ENCODE measurements around the gene FYB1. TPM values are rescaled to one million over a fixed set of nuclear protein-coding genes. Genes with fewer than 3 reads are reported as not detected.

FYB1 gene
- total RNA-seq, 1 experiment from 2014 or later, result 0.46 TPM

DNA sequence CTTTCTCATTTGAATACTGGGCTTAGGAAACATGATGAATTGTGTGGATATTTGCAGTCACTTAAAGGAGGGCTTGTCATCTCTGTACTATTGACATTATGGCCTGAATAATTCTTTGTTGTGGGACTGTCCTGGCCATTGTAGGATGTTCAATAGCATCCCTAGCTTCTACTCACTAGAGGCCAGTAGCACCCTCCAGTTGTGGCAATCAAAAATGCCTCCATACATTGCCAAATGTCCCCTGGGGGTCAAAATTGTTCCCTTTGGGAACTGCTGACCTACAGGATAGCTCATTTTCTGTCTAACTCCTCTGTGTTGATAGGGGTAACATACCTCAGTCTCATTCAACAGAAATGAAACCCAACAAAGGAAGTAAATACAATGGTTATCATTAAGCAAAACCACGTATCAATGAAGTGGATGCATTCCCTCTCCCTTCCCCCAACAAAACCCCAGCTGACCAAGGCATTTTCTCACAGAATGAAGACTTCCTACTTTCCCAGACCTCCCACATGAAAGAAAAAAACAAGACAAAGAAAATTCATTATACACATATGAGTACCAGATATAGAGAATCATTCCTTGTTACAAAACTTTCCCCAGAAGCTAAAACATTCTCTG is 18.1 kb downstream of the FYB1 start:
- Histone ChIP-seq H3K4me3 (ENCODE audit: low read depth in 2 of 2, low read length in 2 of 2) (no peak overlapping the region), H3K9me3 (ENCODE audit: control insufficient read depth, insufficient read depth, low read depth, low read length) (no peaks in the 10 kb centered on the region), H3K27ac (ENCODE audit: low read length) (no peak overlapping the region), H3K4me1 (ENCODE audit: control insufficient read depth, insufficient read depth, low read length) (no peaks in the 10 kb centered on the region), H3K27me3 (ENCODE audit: control insufficient read depth, insufficient read depth, low read length) (peaks cover 5% of the 10 kb centered on the region; the same call in 1 of the 2 replicates), H3K36me3 (ENCODE audit: control insufficient read depth, insufficient read depth, low read length) (no peaks in the 10 kb centered on the region)
- TF ChIP-seq, protein P1, sequence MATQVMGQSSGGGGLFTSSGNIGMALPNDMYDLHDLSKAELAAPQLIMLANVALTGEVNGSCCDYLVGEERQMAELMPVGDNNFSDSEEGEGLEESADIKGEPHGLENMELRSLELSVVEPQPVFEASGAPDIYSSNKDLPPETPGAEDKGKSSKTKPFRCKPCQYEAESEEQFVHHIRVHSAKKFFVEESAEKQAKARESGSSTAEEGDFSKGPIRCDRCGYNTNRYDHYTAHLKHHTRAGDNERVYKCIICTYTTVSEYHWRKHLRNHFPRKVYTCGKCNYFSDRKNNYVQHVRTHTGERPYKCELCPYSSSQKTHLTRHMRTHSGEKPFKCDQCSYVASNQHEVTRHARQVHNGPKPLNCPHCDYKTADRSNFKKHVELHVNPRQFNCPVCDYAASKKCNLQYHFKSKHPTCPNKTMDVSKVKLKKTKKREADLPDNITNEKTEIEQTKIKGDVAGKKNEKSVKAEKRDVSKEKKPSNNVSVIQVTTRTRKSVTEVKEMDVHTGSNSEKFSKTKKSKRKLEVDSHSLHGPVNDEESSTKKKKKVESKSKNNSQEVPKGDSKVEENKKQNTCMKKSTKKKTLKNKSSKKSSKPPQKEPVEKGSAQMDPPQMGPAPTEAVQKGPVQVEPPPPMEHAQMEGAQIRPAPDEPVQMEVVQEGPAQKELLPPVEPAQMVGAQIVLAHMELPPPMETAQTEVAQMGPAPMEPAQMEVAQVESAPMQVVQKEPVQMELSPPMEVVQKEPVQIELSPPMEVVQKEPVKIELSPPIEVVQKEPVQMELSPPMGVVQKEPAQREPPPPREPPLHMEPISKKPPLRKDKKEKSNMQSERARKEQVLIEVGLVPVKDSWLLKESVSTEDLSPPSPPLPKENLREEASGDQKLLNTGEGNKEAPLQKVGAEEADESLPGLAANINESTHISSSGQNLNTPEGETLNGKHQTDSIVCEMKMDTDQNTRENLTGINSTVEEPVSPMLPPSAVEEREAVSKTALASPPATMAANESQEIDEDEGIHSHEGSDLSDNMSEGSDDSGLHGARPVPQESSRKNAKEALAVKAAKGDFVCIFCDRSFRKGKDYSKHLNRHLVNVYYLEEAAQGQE (IDR thresholded peaks at IDR 0.05; ENCODE audit: insufficient read depth in 1 of 2, low read depth in 2 of 2, low read length in 1 of 2), result no peak
- TF ChIP-seq TCF7L2 (IDR thresholded peaks at IDR 0.05; ENCODE audit: low read depth, low read length) (no peak), SIN3A (IDR thresholded peaks at IDR 0.05; ENCODE audit: borderline replicate concordance, insufficient read depth, low read depth, low read length) (no peak), POLR2AphosphoS5 (IDR thresholded peaks at IDR 0.05; ENCODE audit: low read depth, low read length) (no peak), CTCF (IDR thresholded peaks at IDR 0.05) (no peak)
- intact Hi-C loops (cut with micrococcal nuclease; ENCODE audit: unreplicated experiment) (no loop called here), in situ Hi-C loops (cut with HindIII; ENCODE audit: low pct_unique_long_range_greater_than_20kb, low sequenced_read_pairs) (no loop called here)
- ATAC-seq (no peak), DNase-seq (ENCODE audit: low read depth, low spot score) (no peak)
- no TSS peak for BruUV-seq (replicated peaks)
- ChIA-PET POLR2A (no interaction called here), CTCF (no interaction called here)

- Histone ChIP-seq H3K4me3 (ENCODE audit: low read depth in 2 of 2, low read length in 2 of 2) (no peak overlapping the region), H3K27me3 (ENCODE audit: control insufficient read depth, insufficient read depth, low read length) (peaks cover 5% of the 10 kb centered on the region; the same call in 1 of the 2 replicates), H3K27ac (ENCODE audit: low read length) (no peak overlapping the region), H3K4me1 (ENCODE audit: control insufficient read depth, insufficient read depth, low read length) (no peaks in the 10 kb centered on the region), H3K36me3 (ENCODE audit: control insufficient read depth, insufficient read depth, low read length) (no peaks in the 10 kb centered on the region), H3K9me3 (ENCODE audit: control insufficient read depth, insufficient read depth, low read depth, low read length) (no peaks in the 10 kb centered on the region)
- TF ChIP-seq POLR2AphosphoS5 (IDR thresholded peaks at IDR 0.05; ENCODE audit: low read depth, low read length), result no peak
- TF ChIP-seq, protein P1 (IDR thresholded peaks at IDR 0.05; ENCODE audit: insufficient read depth in 1 of 2, low read depth in 2 of 2, low read length in 1 of 2), result no peak
- ChIA-PET CTCF (no interaction called here), POLR2A (no interaction called here)
- DNase-seq (ENCODE audit: low read depth, low spot score), result no peak
- BruUV-seq (replicated peaks), result no TSS peak
- in situ Hi-C loops (cut with HindIII; ENCODE audit: low pct_unique_long_range_greater_than_20kb, low sequenced_read_pairs) (no loop called here), intact Hi-C loops (cut with micrococcal nuclease; ENCODE audit: unreplicated experiment) (no loop called here)
- ATAC-seq, result no peak
These were observed 19.3 kb downstream of the FYB1 start for GRCh38 chr5:39200081-39200480.

Measured in Panc1 (cell line).